Liver (tissue), 9 donors: ENCODE results near the gene SLC12A8. TPM values are rescaled to one million over a fixed set of nuclear protein-coding genes. Genes with fewer than 3 reads are reported as not detected.

Source experiments
- DNase-seq: peaks from one replicate; pipeline ENCODE4 v3.0.0-alpha.2; 2017; ENCODE audit warnings: low spot score
- H3K27ac ChIP-seq, 2 donors: one replicate each; pipeline ENCODE4 v1.7.0; 2013; ENCODE audit warnings: inconsistent platforms in 2 of 2, low read length in 2 of 2, control low read depth in 1 of 2, low read depth in 1 of 2, mild to moderate bottlenecking in 1 of 2
- H3K27me3 ChIP-seq, 4 donors: one replicate each; pipeline versions ENCODE4 v1.6.1 to v1.7.0; 2013; ENCODE audit warnings: low read length in 3 of 4, inconsistent platforms in 1 of 4, mild to moderate bottlenecking in 1 of 4, moderate library complexity in 1 of 4; ENCODE audit not compliant: control insufficient read depth in 4 of 4, insufficient read depth in 4 of 4
- H3K36me3 ChIP-seq, 4 donors: one replicate each; pipeline versions ENCODE4 v1.6.1 to v1.7.0; 2013; ENCODE audit warnings: low read length in 3 of 4, mild to moderate bottlenecking in 3 of 4, low read depth in 1 of 4, moderate library complexity in 1 of 4; ENCODE audit not compliant: control insufficient read depth in 4 of 4, insufficient read depth in 3 of 4
- H3K4me1 ChIP-seq, 4 donors: one replicate each; pipeline versions ENCODE4 v1.6.1 to v1.7.0; 2013; ENCODE audit warnings: low read length in 3 of 4, mild to moderate bottlenecking in 3 of 4, moderate library complexity in 1 of 4; ENCODE audit not compliant: control insufficient read depth in 4 of 4, insufficient read depth in 4 of 4
- H3K4me3 ChIP-seq, 3 donors: one replicate each; pipeline versions ENCODE4 v1.6.1 to v1.7.0; 2013; ENCODE audit warnings: low read length in 3 of 3, control low read depth in 1 of 3, low read depth in 1 of 3, mild to moderate bottlenecking in 1 of 3
- H3K9ac ChIP-seq, 2 donors: one replicate each; pipeline ENCODE4 v1.7.0; 2013; ENCODE audit warnings: low read length in 2 of 2, mild to moderate bottlenecking in 2 of 2, moderate library complexity in 2 of 2, control low read depth in 1 of 2, low read depth in 1 of 2
- H3K9me3 ChIP-seq, 4 donors: one replicate each; pipeline versions ENCODE4 v1.6.1 to v1.7.0; 2013; ENCODE audit warnings: low read length in 3 of 4; ENCODE audit not compliant: control insufficient read depth in 4 of 4
- CTCF ChIP-seq: fragments of 150-350 bp; IDR thresholded peaks from 2 replicates; pipeline ENCODE4 v1.5.1; 2017; ENCODE audit warnings: improper control_type of control experiment, low read depth, low read length; ENCODE audit not compliant: missing input control
- FOXA1 ChIP-seq: IDR thresholded peaks from 2 replicates; pipeline ENCODE4 v1.6.1; 2016; ENCODE audit warnings: antibody characterized with exemption
- FOXA2 ChIP-seq: IDR thresholded peaks from 2 replicates; pipeline ENCODE4 v1.6.1; 2016; ENCODE audit warnings: antibody characterized with exemption
- GABPA ChIP-seq, 2 donors: IDR thresholded peaks in 1 of 2; conservative IDR thresholded peaks in 1 of 2; 2 replicates each; pipeline ENCODE4 v1.6.1; 2016; ENCODE audit warnings: antibody characterized with exemption in 2 of 2, mild to moderate bottlenecking in 1 of 2, moderate library complexity in 1 of 2
- HNF4G ChIP-seq: IDR thresholded peaks from 2 replicates; pipeline ENCODE4 v1.6.1; 2016; ENCODE audit warnings: antibody characterized with exemption
- JUND ChIP-seq, 2 donors: IDR thresholded peaks; 2 replicates each; pipeline ENCODE4 v1.6.1; 2016; ENCODE audit warnings: antibody characterized with exemption in 2 of 2
- NR2F2 ChIP-seq: IDR thresholded peaks from 2 replicates; pipeline ENCODE4 v1.6.1; 2016; ENCODE audit warnings: antibody characterized with exemption
- RAD21 ChIP-seq, 2 donors: IDR thresholded peaks; 2 replicates each; pipeline ENCODE4 v1.6.1; 2016; ENCODE audit warnings: antibody characterized with exemption in 2 of 2, mild to moderate bottlenecking in 2 of 2
- SP1 ChIP-seq: IDR thresholded peaks from 2 replicates; pipeline ENCODE4 v1.6.1; 2018; ENCODE audit warnings: antibody characterized with exemption, mild to moderate bottlenecking
- TAF1 ChIP-seq: conservative IDR thresholded peaks from 2 replicates; pipeline ENCODE4 v1.6.1; 2016; ENCODE audit warnings: antibody characterized with exemption, mild to moderate bottlenecking
- YY1 ChIP-seq: IDR thresholded peaks from 2 replicates; pipeline ENCODE4 v1.6.1; 2016; ENCODE audit warnings: antibody characterized with exemption, mild to moderate bottlenecking
- WGBS: extraction: QIAGEN DNeasy Blood & Tissue Kit; methylation state at CpG from one replicate; pipeline ENCODE4 v1.1.7; 2013; 5-methylcytosine and 5-hydroxymethylcytosine counted together
- polyA plus RNA-seq, 2 donors: library from polyadenylated mRNA; stranded (reverse) in 1 of 2; unstranded in 1 of 2; fragments of 200-250 nt in 1 of 2; fragments of >200 nt in 1 of 2; fragmentation: Nextera tagmentation in 1 of 2; extraction: Ambion mirVana in 1 of 2; gene quantifications; one replicate each; pipeline versions ENCODE4 v1.2.1 to v1.2.3, GENCODE V29; 2013 to 2015
- total RNA-seq, 2 donors: library from RNA; depleted of rRNA; stranded (reverse); fragments of >200 nt; gene quantifications; one replicate each; pipeline ENCODE4 v1.2.3, GENCODE V29; 2014
- TF ChIP-seq, protein P1 (sequence below): IDR thresholded peaks from 2 replicates; pipeline ENCODE4 v1.6.1; 2016; ENCODE audit warnings: antibody characterized with exemption
- TF ChIP-seq, protein P2 (sequence below): IDR thresholded peaks from 2 replicates; pipeline ENCODE4 v1.6.1; 2016; ENCODE audit warnings: antibody characterized with exemption, mild to moderate bottlenecking
- TF ChIP-seq, protein P3 (sequence below): IDR thresholded peaks from 2 replicates; pipeline ENCODE4 v1.6.1; 2016; ENCODE audit warnings: antibody characterized with exemption
- donor health status: healthy.
- donor health status: healthy.
- donor health status: healthy.
- donor health status: healthy.
- donor health status: healthy.

SLC12A8 gene
- total and polyA plus RNA-seq, 4 donors, result 2.7 to 20.3 (median 5.5) TPM

GRCh38 chr3:125120379-125121122 lies 92.0 kb downstream of the SLC12A8 start:
- no peak for DNase-seq

GRCh38 chr3:125119752-125120378 lies 92.7 kb downstream of the SLC12A8 start:
- Histone ChIP-seq H3K9ac (no peak overlapping the region), H3K36me3 (peaks cover 0 to 3% (median 0%) of the 10 kb centered on the region in 4 donors), H3K27ac (no peak overlapping the region), H3K27me3 (no peaks in the 10 kb centered on the region), H3K4me3 (no peak overlapping the region), H3K4me1 (peaks cover 0 to 5% (median 1%) of the 10 kb centered on the region in 4 donors), H3K9me3 (no peaks in the 10 kb centered on the region)
- TF ChIP-seq, protein P1, sequence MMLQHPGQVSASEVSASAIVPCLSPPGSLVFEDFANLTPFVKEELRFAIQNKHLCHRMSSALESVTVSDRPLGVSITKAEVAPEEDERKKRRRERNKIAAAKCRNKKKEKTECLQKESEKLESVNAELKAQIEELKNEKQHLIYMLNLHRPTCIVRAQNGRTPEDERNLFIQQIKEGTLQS, result no peak
- no peak for TF ChIP-seq FOXA1
- no peak for TF ChIP-seq NR2F2
- TF ChIP-seq, protein P2, sequence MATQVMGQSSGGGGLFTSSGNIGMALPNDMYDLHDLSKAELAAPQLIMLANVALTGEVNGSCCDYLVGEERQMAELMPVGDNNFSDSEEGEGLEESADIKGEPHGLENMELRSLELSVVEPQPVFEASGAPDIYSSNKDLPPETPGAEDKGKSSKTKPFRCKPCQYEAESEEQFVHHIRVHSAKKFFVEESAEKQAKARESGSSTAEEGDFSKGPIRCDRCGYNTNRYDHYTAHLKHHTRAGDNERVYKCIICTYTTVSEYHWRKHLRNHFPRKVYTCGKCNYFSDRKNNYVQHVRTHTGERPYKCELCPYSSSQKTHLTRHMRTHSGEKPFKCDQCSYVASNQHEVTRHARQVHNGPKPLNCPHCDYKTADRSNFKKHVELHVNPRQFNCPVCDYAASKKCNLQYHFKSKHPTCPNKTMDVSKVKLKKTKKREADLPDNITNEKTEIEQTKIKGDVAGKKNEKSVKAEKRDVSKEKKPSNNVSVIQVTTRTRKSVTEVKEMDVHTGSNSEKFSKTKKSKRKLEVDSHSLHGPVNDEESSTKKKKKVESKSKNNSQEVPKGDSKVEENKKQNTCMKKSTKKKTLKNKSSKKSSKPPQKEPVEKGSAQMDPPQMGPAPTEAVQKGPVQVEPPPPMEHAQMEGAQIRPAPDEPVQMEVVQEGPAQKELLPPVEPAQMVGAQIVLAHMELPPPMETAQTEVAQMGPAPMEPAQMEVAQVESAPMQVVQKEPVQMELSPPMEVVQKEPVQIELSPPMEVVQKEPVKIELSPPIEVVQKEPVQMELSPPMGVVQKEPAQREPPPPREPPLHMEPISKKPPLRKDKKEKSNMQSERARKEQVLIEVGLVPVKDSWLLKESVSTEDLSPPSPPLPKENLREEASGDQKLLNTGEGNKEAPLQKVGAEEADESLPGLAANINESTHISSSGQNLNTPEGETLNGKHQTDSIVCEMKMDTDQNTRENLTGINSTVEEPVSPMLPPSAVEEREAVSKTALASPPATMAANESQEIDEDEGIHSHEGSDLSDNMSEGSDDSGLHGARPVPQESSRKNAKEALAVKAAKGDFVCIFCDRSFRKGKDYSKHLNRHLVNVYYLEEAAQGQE, result no peak
- TF ChIP-seq GABPA (IDR thresholded peaks at IDR 0.05 in 1 of 2, conservative IDR thresholded peaks at IDR 0.05 in 1 of 2), result no peak
- no peak for TF ChIP-seq JUND (IDR thresholded peaks at IDR 0.05)
- TF ChIP-seq, protein P3, sequence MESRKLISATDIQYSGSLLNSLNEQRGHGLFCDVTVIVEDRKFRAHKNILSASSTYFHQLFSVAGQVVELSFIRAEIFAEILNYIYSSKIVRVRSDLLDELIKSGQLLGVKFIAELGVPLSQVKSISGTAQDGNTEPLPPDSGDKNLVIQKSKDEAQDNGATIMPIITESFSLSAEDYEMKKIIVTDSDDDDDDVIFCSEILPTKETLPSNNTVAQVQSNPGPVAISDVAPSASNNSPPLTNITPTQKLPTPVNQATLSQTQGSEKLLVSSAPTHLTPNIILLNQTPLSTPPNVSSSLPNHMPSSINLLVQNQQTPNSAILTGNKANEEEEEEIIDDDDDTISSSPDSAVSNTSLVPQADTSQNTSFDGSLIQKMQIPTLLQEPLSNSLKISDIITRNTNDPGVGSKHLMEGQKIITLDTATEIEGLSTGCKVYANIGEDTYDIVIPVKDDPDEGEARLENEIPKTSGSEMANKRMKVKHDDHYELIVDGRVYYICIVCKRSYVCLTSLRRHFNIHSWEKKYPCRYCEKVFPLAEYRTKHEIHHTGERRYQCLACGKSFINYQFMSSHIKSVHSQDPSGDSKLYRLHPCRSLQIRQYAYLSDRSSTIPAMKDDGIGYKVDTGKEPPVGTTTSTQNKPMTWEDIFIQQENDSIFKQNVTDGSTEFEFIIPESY, result no peak
- no peak for TF ChIP-seq RAD21 (IDR thresholded peaks at IDR 0.05)
- no peak for TF ChIP-seq TAF1
- TF ChIP-seq YY1, result no peak
- 69% methylated on average over 11 of the region's 11 CpGs for WGBS
- no peak for DNase-seq

More at GRCh38 chr3:125120379-125121122, 92.0 kb downstream of the SLC12A8 start:
- Histone ChIP-seq H3K27me3 (no peaks in the 10 kb centered on the region), H3K36me3 (peaks cover 0 to 3% (median 0%) of the 10 kb centered on the region in 4 donors), H3K9ac (no peak overlapping the region), H3K4me1 (peaks cover 0 to 5% (median 1%) of the 10 kb centered on the region in 4 donors), H3K27ac (no peak overlapping the region), H3K4me3 (no peak overlapping the region), H3K9me3 (no peaks in the 10 kb centered on the region)
- TF ChIP-seq FOXA2 (no peak), HNF4G (no peak), CTCF (no peak), JUND (IDR thresholded peaks at IDR 0.05) (no peak), NR2F2 (no peak), YY1 (no peak), GABPA (IDR thresholded peaks at IDR 0.05 in 1 of 2, conservative IDR thresholded peaks at IDR 0.05 in 1 of 2) (no peak), RAD21 (IDR thresholded peaks at IDR 0.05) (no peak), SP1 (no peak)
- WGBS, result 76% methylated on average over 20 of the region's 20 CpGs
